Measurements from ENCODE around the gene ZFR2. TPM values are rescaled to one million over a fixed set of nuclear protein-coding genes. Genes with fewer than 3 reads are reported as not detected.

ZFR2 gene
- total RNA-seq, 4 donors from 2014 or later: not detected

GRCh38 chr19:3796358-3796757 is 72.5 kb downstream of the ZFR2 start:
- intact Hi-C loops (cut with DNase I): no loop called here
- Histone ChIP-seq H3K36me3 (no peaks in the 10 kb centered on the region), H3K27ac (no peak overlapping the region), H3K4me1 (peaks cover 0 to 4% of the 10 kb centered on the region in 2 donors), H3K27me3 (peaks cover 9% of the 10 kb centered on the region), H3K9me3 (no peaks in the 10 kb centered on the region), H3K4me3 (replicated peaks in 1 of 3) (no peak overlapping the region)
- TF ChIP-seq POLR2A (IDR thresholded peaks at IDR 0.05): no peak
- no peak for TF ChIP-seq CTCF (IDR thresholded peaks at IDR 0.05)
- WGBS, 2 donors: 91 to 99% methylated on average over 2 of the region's 2 CpGs
- DNase-seq: no peak

GRCh38 chr19:3793799-3794198 is 75.0 kb downstream of the ZFR2 start:
- H3K36me3 ChIP-seq: no peaks in the 10 kb centered on the region
- no peaks in the 10 kb centered on the region for H3K9me3 ChIP-seq
- intact Hi-C loops (cut with DNase I): no loop called here
- no peak overlapping the region for H3K4me3 ChIP-seq (replicated peaks in 1 of 3)
- no peak overlapping the region for H3K27ac ChIP-seq
- TF ChIP-seq POLR2A (IDR thresholded peaks at IDR 0.05) (no peak), CTCF (IDR thresholded peaks at IDR 0.05) (no peak)
- WGBS, 2 donors: 92 to 95% methylated on average over 3 of the region's 3 CpGs
- no peaks in the 10 kb centered on the region for H3K4me1 ChIP-seq
- DNase-seq: no peak
- H3K27me3 ChIP-seq: no peaks in the 10 kb centered on the region

- intact Hi-C loops (cut with DNase I): no loop called here
- H3K9me3 ChIP-seq: no peaks in the 10 kb centered on the region
- no peak overlapping the region for H3K27ac ChIP-seq
- no peaks in the 10 kb centered on the region for H3K4me1 ChIP-seq
- TF ChIP-seq CTCF (IDR thresholded peaks at IDR 0.05) (no peak), POLR2A (IDR thresholded peaks at IDR 0.05) (no peak)
- no peak for DNase-seq
- WGBS, 2 donors: 79 to 81% methylated on average over 3 of the region's 3 CpGs
- H3K36me3 ChIP-seq: no peaks in the 10 kb centered on the region
- H3K27me3 ChIP-seq: no peaks in the 10 kb centered on the region
- H3K4me3 ChIP-seq (replicated peaks in 1 of 3): no peak overlapping the region
These were observed 76.7 kb downstream of the ZFR2 start for GRCh38 chr19:3792114-3792513.

GRCh38 chr19:3790941-3791340 is 77.9 kb downstream of the ZFR2 start:
- Histone ChIP-seq H3K4me1 (peaks cover 0 to under 1% of the 10 kb centered on the region in 2 donors), H3K27me3 (no peaks in the 10 kb centered on the region), H3K36me3 (no peaks in the 10 kb centered on the region), H3K27ac (no peak overlapping the region), H3K4me3 (replicated peaks in 1 of 3) (no peak overlapping the region), H3K9me3 (no peaks in the 10 kb centered on the region)
- no peak for DNase-seq
- intact Hi-C loops (cut with DNase I): no loop called here
- 81% methylated on average over 7 of the region's 7 CpGs for WGBS, 2 donors
- TF ChIP-seq CTCF (IDR thresholded peaks at IDR 0.05): no peak
- no peak for TF ChIP-seq POLR2A (IDR thresholded peaks at IDR 0.05)

GRCh38 chr19:3790209-3790734 is 78.6 kb downstream of the ZFR2 start:
- TF ChIP-seq POLR2A (IDR thresholded peaks at IDR 0.05): no peak
- no peak for TF ChIP-seq CTCF (IDR thresholded peaks at IDR 0.05)
- intact Hi-C loops (cut with DNase I): no loop called here
- Histone ChIP-seq H3K4me3 (replicated peaks in 1 of 3) (no peak overlapping the region), H3K27ac (no peak overlapping the region), H3K36me3 (no peaks in the 10 kb centered on the region), H3K27me3 (no peaks in the 10 kb centered on the region), H3K9me3 (no peaks in the 10 kb centered on the region), H3K4me1 (peaks cover 0 to 6% of the 10 kb centered on the region in 2 donors)
- WGBS, 2 donors: 77 to 78% methylated on average over 6 of the region's 6 CpGs
- no peak for DNase-seq
